Posterior vena cava (tissue), 2 donors: ENCODE data around the gene SRP9. TPM values are rescaled to one million over a fixed set of nuclear protein-coding genes. Genes with fewer than 3 reads are reported as not detected.
"Not testable (repeated sequence)": the region's sequence is repeated elsewhere in the genome, so short reads cannot be mapped to it uniquely, and the experiment has no call there.

Experiments
- DNase-seq: peaks from one replicate; pipeline ENCODE4 v3.0.0-alpha.2; 2020; ENCODE audit warnings: low spot score
- intact Hi-C, 2 donors: fragments of 100-400 bp; cut with DNase I; formaldehyde crosslinking; loops; one replicate each; pipeline versions ENCODE4 v1.14.1 to v1.14.2; 2022 to 2023
- total RNA-seq, 2 donors: library from RNA; stranded (reverse); fragmentation: NEBNext Ultra II Directional; extraction: Animal tissue kit (Norgen Biotek cat#: 25700); gene quantifications; one replicate each; pipeline ENCODE4 v1.2.1, GENCODE V29; 2021
- donor health status: DM: yes; HTN: yes; CAD: no.
- donor health status: DM: yes; HTN: yes; CAD: no.

Gene SRP9
- total RNA-seq, 2 donors from 2014 or later: 167 to 207 TPM

DNA sequence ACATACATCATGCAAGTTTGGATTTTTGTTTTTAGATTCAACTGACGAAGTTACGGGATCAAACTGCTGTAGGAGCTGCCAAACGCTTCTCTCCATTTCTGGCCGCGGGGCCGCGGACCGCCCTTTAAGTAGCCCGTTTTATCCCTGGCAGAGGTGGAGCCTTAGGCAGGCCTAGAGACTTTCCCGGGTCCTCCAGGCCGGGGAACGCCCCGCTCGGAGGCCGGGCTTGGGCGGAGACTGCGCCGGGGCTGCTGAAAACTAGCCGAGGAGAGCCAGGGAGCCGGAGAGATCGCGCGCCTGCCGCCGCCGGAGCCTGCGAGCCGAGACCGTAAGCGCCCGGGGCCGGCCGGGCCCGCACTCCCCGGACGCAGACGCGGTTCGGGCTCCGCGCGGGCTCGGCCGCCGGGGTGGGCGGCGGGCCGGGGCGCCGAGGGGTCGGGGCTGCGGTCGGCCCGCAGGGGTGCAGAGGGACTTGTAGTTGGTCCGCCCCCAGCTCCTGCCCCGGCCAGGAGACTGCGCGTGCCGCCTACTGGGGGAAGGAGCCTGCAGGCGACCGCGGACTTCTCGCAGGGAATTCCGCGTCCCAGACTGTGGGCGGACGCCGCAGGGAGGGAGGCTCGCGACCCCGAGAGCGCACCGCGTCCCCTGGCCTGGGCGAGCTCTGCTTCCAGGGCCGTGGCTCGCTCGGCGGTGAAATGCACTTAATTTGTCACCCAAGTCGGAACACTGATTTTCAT is 32.4 kb downstream of the SRP9 start, which contains the start of gene EPHX1:
Gene EPHX1 (plus strand): TSS at position 283 of the 737 bp plus-strand sequence. CDS start 18,606 bp downstream, outside the sequence.
- intact Hi-C loops: no loop called here
- DNase-seq: peak; percentile 96

DNA sequence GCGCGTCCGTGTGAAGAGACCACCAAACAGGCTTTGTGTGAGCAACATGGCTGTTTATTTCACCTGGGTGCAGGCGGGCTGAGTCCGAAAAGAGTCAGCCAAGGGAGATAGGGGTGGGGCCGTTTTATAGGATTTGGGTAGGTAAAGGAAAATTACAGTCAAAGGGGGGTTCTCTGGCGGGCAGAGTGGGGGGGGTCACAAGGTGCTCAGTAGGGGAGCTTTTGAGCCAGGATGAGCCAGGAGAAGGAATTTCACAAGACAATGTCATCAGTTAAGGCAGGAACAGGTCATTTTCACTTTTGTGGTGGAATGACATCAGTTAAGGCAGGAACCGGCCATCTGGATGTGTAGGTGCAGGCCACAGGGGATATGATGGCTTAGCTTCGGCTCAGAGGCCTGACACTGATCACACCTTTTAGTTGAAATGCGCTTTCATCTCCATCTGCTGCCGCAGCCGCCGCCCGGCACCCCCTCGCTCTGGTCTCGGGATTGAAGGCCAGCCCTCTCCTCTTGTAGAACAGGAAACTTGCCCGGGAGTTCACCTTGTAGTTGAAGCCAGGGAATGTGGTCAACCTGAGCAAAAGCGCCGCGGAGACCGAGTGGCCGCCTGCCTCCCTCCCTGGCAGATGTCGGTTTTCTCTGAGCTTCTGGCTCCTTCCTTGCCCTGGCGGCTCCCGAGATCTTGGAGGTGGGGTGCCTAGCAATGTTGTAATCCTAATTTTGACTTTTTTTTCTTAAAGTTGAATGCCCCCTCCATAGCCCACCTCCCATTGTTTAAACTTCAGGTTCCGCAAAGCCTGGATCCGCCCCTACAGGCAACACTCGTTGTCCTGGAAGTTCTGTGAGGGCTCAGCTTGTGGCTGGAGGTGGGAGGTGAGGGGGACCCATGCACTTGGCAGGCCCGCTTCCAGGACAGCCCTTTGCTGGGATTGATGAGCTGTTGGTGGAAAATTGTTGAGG is 33.2 kb downstream of the SRP9 start:
- intact Hi-C loops, DNase-seq: not testable (repeated sequence)

DNA sequence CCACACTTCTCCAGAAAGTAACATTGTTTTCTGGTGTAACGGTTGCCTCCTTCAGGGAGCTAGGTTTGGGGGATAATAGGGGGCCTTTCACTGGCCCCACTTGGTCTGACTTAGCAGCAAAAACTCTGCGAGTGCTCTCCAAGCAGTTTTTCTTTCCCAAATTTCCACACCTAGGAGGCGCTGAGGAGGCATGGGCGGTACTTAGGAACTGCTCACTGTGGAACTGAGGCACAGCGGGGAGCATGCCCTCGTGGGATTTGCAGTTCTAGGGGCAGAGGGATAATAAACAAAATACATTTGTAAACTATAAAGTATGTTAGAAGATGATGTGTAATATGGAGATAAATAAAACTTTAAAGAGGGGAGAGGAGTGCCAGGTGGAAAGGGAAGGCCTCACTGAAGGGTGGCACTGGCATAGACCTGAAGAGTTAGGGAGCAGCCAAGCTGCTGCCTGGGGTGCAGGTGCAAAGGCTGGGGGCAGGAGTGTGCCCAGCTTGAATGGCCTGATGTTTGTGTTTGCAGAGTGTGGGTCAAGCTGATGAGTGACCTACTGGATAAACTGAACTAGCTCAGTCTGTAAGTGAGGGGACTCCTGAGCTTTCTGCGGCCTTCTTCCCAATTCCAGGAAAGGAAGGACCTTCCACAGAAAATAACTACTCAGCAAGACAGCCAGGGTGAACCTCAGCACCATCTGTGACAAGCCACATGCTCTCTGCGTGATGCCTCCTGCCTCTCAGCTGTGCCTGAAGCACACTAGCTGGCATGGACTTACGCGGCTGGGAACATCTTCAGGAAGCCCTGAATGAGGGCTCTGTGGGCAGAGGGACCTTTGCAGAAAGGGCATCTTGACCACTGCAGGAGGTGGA is 34.2 kb downstream of the SRP9 start:
- intact Hi-C loops: no loop called here
- no peak for DNase-seq

DNA sequence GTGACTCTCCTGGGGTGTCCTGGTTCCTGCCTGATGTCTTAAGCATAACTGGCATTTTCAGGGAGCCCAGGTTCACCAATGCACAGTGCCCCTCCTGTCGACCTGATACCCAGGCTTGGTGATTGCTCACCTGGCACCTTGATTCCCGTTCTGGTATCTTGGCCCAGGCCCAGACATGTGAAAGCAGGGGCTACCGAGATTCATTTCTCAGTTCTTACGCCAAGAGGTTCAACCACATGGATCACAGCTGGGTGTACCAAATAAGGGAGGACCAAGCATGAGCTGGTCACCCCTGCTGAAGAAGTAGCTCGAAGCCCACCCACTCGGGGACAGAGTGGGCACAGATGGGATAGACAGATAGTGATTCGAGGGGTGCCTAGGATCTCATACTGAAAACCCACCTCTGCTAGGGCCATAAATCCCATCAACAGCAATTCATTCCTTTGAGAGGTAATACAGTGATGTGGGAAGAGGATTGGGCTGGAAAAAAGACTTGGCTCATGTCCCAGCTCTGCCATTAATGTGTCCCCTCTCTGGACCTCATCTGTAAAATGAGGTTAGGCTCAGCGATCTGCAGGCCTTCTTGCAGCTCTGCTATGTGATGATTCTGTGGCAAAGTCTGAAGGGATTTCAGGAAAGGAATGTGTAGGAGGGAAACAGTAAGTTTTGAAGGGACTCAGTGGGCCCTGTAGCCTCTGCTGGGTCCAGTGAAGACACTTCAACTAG is 35.0 kb downstream of the SRP9 start:
- DNase-seq: no peak
- intact Hi-C loops: no loop called here

DNA sequence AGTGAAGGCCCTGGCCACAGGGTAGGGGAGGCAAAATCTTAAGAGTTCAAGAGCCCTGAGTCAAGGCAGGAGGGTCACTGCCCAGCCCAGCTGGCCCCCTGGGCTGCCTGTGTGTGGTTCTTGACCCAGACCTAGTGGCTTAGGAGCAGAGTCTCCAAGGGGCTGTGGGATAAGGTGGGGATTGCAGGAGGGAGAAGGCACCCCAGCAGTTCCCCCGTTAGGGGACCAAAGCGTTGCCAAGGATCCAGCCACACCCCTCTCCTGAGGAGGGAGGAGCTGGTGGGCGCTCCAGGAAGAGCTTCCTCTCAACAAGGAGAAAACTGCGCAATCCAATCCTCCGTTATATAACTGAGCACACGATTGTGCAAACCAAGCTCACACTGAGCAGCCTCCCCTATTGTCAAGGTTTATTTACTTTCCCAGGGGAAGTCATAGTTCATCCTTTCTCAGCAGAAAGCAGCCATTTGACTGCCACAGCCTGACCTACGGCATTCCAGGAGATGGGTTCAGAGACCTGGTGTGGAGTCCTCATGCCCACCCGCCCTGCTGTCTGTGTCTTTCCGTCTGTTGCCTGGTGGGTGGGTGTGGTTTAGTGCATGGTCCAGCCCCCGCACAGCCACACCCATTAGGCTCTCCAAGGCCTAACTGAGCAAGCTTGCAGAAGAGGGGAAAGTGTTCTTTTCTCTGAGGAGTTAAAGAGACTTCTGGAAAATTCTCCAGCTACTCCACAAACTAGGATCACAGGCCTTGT is 35.8 kb downstream of the SRP9 start:
- intact Hi-C loops: no loop called here
- no peak for DNase-seq

DNA sequence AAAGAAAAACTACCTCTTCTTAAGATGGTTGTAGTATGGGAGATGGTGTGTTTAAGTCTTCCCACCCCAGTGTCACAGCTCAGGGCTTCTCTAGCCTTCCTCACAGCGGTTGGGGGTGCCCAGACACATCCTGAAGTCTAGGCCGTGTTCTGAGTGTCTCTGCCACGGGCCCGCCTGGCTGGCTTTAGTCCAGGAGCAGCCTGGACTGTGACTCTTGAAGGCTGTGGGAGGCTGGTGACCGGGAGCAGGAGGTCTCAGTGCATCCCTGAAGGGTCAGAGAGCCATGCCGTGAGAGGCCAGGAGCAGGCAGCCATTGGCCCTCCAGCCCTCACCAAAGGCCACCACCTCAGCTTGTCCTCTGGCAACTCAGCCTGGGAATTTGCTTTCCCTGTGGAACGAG is 36.8 kb downstream of the SRP9 start:
- intact Hi-C loops: no loop called here
- no peak for DNase-seq

DNA sequence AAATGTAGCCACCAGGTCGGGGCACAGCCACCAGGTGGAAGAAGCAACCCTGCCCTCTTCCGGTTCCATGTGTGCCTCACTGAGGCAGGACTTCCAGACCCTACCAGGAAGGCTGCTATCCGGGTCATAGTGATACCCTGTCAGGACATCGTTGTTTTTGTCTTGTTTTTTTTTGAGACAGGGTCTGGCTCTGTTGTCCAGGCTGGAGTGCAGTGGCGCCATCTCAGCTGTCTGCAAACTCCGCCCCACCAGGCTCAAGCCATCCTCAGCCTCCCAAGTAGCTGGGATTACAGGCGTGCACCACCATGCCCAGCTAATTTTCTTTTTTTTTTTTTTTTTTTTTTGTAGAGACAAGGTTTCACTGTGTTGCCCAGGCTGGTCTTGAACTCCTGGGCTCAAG is 37.5 kb downstream of the SRP9 start:
- DNase-seq, intact Hi-C loops: not testable (repeated sequence)

DNA sequence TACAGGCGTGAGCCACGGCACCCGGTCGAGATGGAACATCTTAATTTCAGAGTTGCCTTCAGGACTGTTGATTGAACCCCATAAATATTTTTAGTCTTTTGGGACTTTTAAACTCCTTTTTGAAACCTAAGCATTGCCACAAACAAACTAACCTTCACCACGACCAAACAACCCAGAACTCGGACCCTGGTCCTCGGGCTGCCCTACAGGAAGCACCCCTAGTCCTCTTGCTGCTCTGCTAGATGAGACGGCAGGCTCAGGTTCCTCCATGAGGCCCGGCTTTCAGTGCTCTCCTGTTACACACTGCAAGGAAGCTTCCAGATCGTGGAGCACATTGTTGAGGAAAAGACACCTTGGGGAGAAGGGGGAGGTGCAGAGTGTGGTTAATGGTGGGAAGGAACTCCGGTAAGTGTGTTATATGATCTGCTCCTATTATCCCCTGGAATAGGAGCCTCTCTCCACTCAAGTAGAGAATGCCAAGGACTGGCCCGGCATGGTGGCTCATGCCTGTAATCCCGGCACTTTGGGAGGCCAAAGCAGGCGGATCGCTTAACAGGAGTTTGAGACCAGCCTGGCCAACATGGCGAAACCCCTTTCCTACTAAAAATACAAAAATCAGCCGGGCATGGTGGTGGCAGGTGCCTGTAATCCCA is 38.0 kb downstream of the SRP9 start:
- intact Hi-C loops: no loop called here

DNA sequence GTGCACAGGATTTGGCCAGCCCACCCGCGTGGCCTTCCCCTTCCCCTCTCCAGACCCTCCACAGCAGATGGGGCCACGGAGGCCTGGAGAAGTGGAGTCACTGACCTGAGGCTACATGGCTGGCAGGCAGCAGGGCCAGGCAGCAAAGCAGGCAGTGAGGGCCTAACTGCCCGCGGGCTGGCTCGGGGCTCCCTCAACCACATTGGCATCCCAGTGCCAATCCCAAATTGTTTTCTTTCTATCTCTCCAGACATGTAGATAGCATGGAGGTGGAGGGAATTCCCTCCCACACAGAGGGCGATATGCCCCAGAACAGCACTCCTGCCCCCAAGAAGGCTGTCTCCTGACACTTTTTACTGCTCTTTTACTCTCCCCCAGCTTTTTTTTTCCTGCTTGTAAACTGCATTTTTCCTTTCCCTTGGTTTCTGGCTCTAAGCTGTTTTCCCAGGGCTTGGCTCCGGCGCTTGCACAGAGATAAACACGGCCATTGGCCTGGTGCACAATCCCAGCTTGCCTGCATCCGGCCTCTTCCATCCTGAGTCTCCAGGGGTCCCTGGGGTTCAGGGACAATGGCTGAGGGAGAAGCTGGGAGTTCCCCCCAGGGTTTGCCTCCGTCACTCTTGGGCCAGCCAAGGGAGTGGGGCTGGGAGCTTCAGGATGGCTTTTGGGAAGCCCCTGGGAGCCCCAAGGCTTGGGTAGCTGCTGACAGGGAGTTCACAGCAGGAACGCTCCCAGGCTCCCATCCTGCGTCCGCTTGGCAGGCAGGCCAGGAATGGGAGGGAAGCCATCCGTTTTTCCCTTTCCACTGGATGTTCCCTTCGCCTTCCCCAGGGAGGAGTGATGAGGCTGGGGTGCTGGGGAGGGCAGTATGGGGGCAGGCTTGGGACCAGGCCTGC is 39.3 kb downstream of the SRP9 start:
- intact Hi-C loops: no loop called here
- DNase-seq: peak; percentile 90

More for the DNA sequence above, 38.0 kb downstream of the SRP9 start:
- no peak for DNase-seq

DNA sequence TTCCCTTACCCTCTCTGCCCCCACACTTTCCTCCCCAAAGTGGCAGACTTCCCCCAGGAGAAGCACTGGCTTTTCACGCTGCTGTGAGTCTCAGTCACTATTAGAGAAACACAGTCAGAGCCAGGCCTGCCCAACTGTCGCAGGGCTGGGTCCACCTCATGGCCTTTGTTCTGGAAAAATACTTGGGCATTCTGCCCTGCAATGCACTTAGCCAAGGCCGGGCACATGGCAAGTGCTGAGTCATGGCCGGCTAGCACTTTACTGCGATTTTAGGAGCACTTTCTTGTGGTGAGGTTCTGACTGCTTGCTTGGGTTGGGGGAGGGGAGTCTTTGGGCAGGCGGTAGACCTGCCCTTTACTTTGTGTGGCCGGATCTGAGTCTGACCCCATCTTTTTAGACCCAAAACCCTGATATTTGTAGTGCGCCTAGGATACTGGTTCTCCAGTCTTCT is 40.0 kb downstream of the SRP9 start:
- peak; percentile 89 for DNase-seq
- intact Hi-C loops: no loop called here

DNA sequence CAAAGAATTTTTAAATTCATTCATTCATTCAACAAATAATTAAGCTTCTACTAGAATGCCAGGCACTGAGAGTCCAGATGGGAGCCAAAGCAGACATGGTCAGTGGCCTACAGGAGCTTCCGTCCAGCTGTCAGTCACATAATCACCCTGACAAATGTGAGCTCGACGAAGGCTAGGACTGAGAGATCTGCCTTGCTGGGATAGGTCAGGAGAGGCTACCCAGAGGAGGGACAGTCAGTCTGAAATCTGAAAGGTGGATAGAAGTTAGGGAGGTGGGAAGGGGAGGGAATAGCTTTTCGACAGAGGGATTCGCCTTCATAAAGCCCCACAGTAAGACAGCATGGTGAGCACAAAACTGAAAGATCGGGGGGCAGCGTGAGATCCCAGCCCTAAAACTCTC is 40.6 kb downstream of the SRP9 start:
- intact Hi-C loops: no loop called here

DNA sequence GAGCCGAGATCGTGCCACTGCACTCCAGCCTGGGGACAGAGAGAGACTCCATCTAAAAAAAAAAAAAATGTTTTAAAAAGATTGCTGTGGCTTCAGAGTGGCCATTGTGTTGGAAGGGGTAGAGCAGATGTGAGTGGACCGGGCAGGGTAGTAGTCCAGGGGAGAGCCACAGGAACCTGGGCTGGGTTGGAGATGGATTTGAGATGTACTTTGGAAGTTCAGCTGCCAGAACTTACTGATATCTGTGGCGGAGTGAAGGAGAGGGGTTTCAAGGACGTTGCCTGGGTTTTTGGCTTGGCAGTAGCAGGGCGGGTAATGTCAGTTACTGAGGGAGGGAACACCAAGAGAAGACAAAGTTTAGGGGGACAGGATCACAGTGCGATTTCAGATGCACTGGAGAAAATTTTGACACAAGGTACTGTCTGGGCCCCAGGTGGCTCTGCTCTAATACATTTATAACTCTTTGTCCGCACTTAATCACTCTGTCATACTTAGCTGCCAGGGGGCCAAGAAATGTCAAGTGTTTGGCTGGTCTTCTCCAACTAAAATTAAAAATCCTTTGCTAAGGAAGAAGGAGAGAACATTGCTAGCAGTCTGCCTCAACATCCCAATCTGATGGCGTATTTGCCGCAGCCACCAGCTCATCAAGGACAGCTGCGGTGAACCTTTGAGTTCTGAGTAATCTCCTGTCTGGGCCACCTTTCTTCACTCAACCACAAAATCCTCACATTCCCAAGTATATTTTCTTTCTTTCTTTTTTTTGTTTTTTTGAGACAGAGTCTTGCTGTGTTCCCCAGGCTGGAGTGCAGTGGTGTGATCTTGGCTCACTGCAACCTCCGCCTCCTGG is 41.9 kb downstream of the SRP9 start:
- no peak for DNase-seq
- intact Hi-C loops: loop anchor here in 1 of 2 donors (5.0 kb wide), 1 partner anchor 502 kb away; no protein-coding TSS in a partner anchor

More for the DNA sequence above, 40.6 kb downstream of the SRP9 start:
- no peak for DNase-seq

DNA sequence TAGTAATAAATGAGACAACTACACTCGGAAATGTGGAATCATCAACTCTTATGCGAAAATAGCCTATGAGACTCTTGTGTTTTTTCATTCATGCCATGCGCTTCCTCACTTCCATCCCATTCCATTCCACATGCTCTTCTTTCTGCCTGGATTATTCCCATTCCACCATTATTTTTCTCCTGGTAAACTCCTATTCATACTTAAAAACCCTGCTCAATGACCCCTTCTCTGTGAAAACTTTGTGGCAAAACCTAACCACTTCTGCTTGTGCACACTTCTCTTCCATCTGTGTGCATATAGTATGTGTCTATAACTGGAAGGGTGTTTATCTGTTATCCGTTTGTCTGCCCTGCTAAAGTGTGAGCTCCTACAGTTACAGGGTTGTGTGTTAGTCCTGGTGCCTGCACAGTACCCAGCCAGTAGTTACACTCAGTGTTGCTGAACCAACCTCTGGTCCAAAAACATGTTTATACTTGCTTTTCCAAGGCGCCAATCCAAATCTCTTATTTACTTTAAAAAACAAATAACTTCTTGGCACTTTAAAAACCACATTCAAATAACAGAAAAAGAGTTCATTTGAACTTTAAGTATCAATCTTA is 43.0 kb downstream of the SRP9 start:
- intact Hi-C loops: loop anchor here in 1 of 2 donors (5.0 kb wide), 1 partner anchor 503 kb away; no protein-coding TSS in a partner anchor
- DNase-seq: no peak

DNA sequence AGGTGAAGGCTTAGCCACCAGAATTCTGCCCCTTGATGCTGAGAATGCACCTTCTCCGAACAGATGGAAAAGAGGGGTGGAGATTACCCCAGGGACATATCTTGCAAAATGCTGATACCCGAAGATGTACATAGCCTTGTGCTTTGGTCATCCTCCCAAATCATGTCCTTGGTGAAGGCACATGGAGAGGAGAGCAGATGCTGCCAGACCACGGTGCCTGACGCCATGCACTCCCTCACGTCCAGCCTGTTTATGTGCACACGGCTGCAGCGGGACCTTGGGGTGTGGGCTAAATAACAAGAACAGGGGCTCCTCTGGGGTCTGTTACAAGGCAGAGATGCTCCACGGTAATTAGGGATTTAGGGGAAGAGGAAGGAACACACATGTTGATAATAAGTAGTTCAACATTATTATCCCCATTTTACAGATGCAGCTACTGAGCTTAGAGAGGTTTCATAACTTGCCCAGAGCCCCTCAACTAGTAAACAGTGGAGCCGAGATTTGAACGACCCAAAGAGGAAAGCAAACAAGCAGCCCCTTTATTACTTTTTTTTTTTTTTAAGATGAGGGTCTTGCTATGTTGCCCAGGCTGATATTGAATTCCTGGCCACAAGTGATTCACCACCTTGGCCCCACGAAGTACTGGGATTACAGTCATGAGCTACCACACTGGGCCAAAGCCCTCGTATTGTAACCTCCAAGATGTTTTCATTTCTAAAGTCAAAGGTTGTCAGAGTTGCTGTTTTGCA is 45.2 kb downstream of the SRP9 start:
- DNase-seq: no peak
- intact Hi-C loops: loop anchor here in 1 of 2 donors (5.0 kb wide), 1 partner anchor 506 kb away; no protein-coding TSS in a partner anchor
